HG02981 (cell line): ENCODE data around the gene IPO9.
"Not testable (repeated sequence)": the region's sequence is repeated elsewhere in the genome, so short reads cannot be mapped to it uniquely, and the experiment has no call there.

Experiments
- ATAC-seq: cut with Tn5 transposase; IDR thresholded peaks from one replicate; pipeline ENCODE4 v1.9.1; 2021; ENCODE audit warnings: mild to moderate bottlenecking, moderate library complexity; ENCODE audit not compliant: unreplicated experiment

Gene IPO9

GRCh38 chr1:201845331-201846083, 16.6 kb downstream of the IPO9 start:
- no peak for ATAC-seq

GRCh38 chr1:201847150-201847549, 18.2 kb downstream of the IPO9 start:
- ATAC-seq: no peak

- ATAC-seq: no peak
These were observed 19.3 kb downstream of the IPO9 start for GRCh38 chr1:201848230-201848629.

- no peak for ATAC-seq
These were observed 20.6 kb downstream of the IPO9 start for GRCh38 chr1:201849372-201850052.

GRCh38 chr1:201850053-201850397, 21.1 kb downstream of the IPO9 start:
- no peak for ATAC-seq

GRCh38 chr1:201851949-201852348, 23.0 kb downstream of the IPO9 start:
- ATAC-seq: no peak

GRCh38 chr1:201856722-201857121, 27.8 kb downstream of the IPO9 start:
- ATAC-seq: not testable (repeated sequence)

- no peak for ATAC-seq
These were observed 30.5 kb downstream of the IPO9 start for GRCh38 chr1:201859424-201859823.

GRCh38 chr1:201861448-201861847, 32.5 kb downstream of the IPO9 start:
- no peak for ATAC-seq

GRCh38 chr1:201870397-201870796, 41.4 kb downstream of the IPO9 start:
- ATAC-seq: no peak

GRCh38 chr1:201874672-201875071, 45.7 kb downstream of the IPO9 start:
- ATAC-seq: no peak

- ATAC-seq: no peak
These were observed 47.3 kb downstream of the IPO9 start for GRCh38 chr1:201876148-201876818.

- ATAC-seq: no peak
These were observed 49.0 kb downstream of the IPO9 start for GRCh38 chr1:201877877-201878401.

GRCh38 chr1:201880928-201881571, 52.1 kb downstream of the IPO9 start:
- no peak for ATAC-seq

- ATAC-seq: no peak
These were observed 52.7 kb downstream of the IPO9 start for GRCh38 chr1:201881617-201882016.

GRCh38 chr1:201882665-201883132, 53.7 kb downstream of the IPO9 start:
- peak; percentile 69 for ATAC-seq

- no peak for ATAC-seq
These were observed 54.3 kb downstream of the IPO9 start for GRCh38 chr1:201883266-201883665.

- no peak for ATAC-seq
These were observed 54.8 kb downstream of the IPO9 start for GRCh38 chr1:201883786-201884185.

- ATAC-seq: no peak
These were observed 55.5 kb downstream of the IPO9 start for GRCh38 chr1:201884425-201884824.

GRCh38 chr1:201885531-201886075, 56.6 kb downstream of the IPO9 start:
- ATAC-seq: no peak
